Ascending aorta (tissue), 2 donors: Measurements from ENCODE around the gene HIVEP1. TPM values are rescaled to one million over a fixed set of nuclear protein-coding genes. Genes with fewer than 3 reads are reported as not detected.

ENCODE experiments used
- DNase-seq, 2 donors: peaks; one replicate each; pipeline ENCODE4 v3.0.0-alpha.2; 2019; ENCODE audit warnings: low spot score in 2 of 2
- H3K27ac ChIP-seq, 2 donors: fragments of 200-600 bp; sonication (generic); one replicate each; pipeline ENCODE4 v1.5.1; 2016 to 2017; ENCODE audit warnings: mild to moderate bottlenecking in 1 of 2
- H3K27me3 ChIP-seq: fragments of 200-600 bp; sonication (generic); one replicate; pipeline ENCODE4 v1.5.1; 2017
- H3K36me3 ChIP-seq, 2 donors: fragments of 200-600 bp; sonication (generic); one replicate each; pipeline ENCODE4 v1.5.1; 2016
- H3K4me1 ChIP-seq, 2 donors: fragments of 200-600 bp; sonication (generic); one replicate each; pipeline ENCODE4 v1.5.1; 2016 to 2017; ENCODE audit warnings: mild to moderate bottlenecking in 1 of 2
- H3K4me3 ChIP-seq, 2 donors: fragments of 200-600 bp; sonication (generic); one replicate each; pipeline ENCODE4 v1.5.1; 2016 to 2017; ENCODE audit warnings: mild to moderate bottlenecking in 1 of 2
- H3K9me3 ChIP-seq, 2 donors: fragments of 200-600 bp; sonication (generic); one replicate each; pipeline ENCODE4 v1.5.1; 2016
- intact Hi-C: fragments of 100-400 bp; cut with DNase I; formaldehyde crosslinking; loops from one replicate; pipeline ENCODE4 v1.15.1; 2023
- total RNA-seq: library from RNA; depleted of rRNA; stranded (reverse); fragments of >200 nt; gene quantifications from one replicate; pipeline ENCODE4 v1.1.0, GENCODE V29; 2016
- TF ChIP-seq, protein P1 (sequence below), 3 experiments: fragments of 200-600 bp in 2 of 3; fragments of 450-650 bp in 1 of 3; sonication (generic) in 2 of 3; IDR thresholded peaks; one replicate each; pipeline ENCODE4 v1.5.1; 2016 to 2019; ENCODE audit warnings: antibody characterized with exemption in 3 of 3, mild to moderate bottlenecking in 1 of 3, moderate library complexity in 1 of 3

Gene HIVEP1
- total RNA-seq, 1 donor from 2014 or later, result 31.7 TPM

DNA sequence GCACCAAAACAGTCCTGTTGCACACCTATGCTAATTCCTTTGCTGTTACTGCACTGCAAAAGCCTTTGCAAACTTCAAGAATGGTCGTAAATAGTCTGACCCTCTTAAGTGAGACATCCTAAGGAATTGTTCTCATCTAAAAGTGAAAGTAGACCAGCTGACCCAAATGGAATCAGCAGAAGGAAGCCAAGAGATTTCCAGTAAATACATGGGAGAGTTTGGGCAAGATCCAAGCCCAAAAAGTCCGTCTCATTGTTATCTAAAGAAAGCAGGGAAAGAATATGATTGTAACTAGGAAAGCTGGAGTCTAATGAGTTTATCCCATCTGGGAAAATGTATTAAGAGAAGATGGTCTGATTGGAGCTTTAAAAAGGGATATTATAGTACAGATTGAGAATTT lies 43.0 kb upstream of the HIVEP1 start:
- no peak for DNase-seq
- Histone ChIP-seq H3K27ac (peak overlapping the region; percentile 15 to 19), H3K4me1 (peaks cover 0 to 2% of the 10 kb centered on the region in 2 donors), H3K27me3 (no peaks in the 10 kb centered on the region), H3K36me3 (no peaks in the 10 kb centered on the region), H3K4me3 (peak overlapping the region in 1 of 2 donors; percentile 48), H3K9me3 (no peaks in the 10 kb centered on the region)
- TF ChIP-seq, protein P1, sequence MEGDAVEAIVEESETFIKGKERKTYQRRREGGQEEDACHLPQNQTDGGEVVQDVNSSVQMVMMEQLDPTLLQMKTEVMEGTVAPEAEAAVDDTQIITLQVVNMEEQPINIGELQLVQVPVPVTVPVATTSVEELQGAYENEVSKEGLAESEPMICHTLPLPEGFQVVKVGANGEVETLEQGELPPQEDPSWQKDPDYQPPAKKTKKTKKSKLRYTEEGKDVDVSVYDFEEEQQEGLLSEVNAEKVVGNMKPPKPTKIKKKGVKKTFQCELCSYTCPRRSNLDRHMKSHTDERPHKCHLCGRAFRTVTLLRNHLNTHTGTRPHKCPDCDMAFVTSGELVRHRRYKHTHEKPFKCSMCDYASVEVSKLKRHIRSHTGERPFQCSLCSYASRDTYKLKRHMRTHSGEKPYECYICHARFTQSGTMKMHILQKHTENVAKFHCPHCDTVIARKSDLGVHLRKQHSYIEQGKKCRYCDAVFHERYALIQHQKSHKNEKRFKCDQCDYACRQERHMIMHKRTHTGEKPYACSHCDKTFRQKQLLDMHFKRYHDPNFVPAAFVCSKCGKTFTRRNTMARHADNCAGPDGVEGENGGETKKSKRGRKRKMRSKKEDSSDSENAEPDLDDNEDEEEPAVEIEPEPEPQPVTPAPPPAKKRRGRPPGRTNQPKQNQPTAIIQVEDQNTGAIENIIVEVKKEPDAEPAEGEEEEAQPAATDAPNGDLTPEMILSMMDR (IDR thresholded peaks at IDR 0.05), result no peak
- intact Hi-C loops, result no loop called here

DNA sequence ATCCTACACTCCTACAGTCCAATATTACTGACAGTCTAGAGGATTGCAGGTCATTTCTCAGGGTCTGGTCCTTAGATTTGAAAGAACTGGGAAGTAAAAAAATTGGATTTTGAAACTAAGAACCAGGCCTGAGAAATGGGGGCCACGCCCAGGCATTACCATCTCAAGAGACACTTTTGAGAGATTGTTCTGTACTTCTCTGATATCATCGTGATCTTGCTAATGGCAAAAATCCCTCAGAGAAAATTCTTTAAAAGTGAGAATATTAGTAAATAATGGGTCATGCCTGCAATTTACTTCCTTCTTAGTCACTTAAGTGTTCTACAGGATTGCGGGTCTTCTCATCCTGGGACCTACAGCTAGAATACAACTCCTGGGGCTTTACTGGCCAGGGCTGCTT lies 42.0 kb upstream of the HIVEP1 start:
- intact Hi-C loops, result no loop called here

DNA sequence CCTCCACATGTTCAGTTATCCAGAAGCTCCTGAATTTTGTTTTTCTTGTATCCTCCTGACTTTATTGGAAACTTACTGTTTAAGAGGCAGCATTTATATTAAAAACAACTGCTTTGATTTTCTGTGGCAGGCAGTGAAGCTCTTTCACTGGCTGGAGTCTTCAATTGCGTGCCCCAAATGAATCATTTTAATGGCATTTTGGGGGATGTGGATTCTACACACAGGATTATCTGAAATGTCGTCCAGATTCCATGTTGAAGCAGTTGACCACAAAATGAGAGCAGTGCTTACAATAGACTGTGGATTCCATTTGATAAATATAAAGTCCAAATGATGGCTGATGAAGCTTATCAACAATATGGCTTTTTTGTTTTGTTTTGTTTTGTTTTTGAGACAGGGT lies 41.0 kb upstream of the HIVEP1 start:
- Histone ChIP-seq H3K27ac (no peak overlapping the region), H3K4me1 (peaks cover 0 to 5% of the 10 kb centered on the region in 2 donors), H3K36me3 (no peaks in the 10 kb centered on the region), H3K4me3 (no peak overlapping the region), H3K9me3 (no peaks in the 10 kb centered on the region), H3K27me3 (no peaks in the 10 kb centered on the region)
- intact Hi-C loops, result no loop called here
- no peak for DNase-seq
- TF ChIP-seq, protein P1 (IDR thresholded peaks at IDR 0.05), result no peak

More for the DNA sequence above, 42.0 kb upstream of the HIVEP1 start:
- no peak for DNase-seq
- peaks cover 0 to 2% of the 10 kb centered on the region in 2 donors for H3K4me1 ChIP-seq
- TF ChIP-seq, protein P1 (IDR thresholded peaks at IDR 0.05), result no peak
- no peak overlapping the region for H3K27ac ChIP-seq
- no peaks in the 10 kb centered on the region for H3K9me3 ChIP-seq
- no peaks in the 10 kb centered on the region for H3K36me3 ChIP-seq
- H3K4me3 ChIP-seq, result no peak overlapping the region
- no peaks in the 10 kb centered on the region for H3K27me3 ChIP-seq

DNA sequence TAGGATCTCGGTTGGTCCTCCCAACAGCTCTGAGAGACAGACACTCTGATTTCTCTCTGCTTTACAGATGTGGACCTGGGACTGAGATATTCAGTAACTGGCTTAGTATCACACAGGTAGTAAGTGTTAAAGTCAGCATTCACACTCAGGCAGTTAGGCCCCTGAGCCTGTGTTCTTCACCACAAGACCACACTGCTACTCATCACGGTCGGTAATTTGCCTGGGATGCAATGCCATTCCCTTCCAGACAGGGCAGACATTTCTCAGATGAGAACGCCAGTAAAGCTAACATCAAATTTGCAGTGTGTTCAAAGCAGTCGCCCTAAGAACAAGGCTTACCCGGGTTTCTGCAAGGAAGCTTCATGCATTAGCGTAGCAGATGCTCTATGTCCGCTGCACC lies 39.8 kb upstream of the HIVEP1 start:
- no peak overlapping the region for H3K4me3 ChIP-seq
- no peaks in the 10 kb centered on the region for H3K36me3 ChIP-seq
- H3K27me3 ChIP-seq, result no peaks in the 10 kb centered on the region
- TF ChIP-seq, protein P1 (IDR thresholded peaks at IDR 0.05), result no peak
- H3K27ac ChIP-seq, result no peak overlapping the region
- intact Hi-C loops, result no loop called here
- H3K9me3 ChIP-seq, result no peaks in the 10 kb centered on the region
- H3K4me1 ChIP-seq, result peaks cover 0 to 5% of the 10 kb centered on the region in 2 donors
- DNase-seq, result no peak

DNA sequence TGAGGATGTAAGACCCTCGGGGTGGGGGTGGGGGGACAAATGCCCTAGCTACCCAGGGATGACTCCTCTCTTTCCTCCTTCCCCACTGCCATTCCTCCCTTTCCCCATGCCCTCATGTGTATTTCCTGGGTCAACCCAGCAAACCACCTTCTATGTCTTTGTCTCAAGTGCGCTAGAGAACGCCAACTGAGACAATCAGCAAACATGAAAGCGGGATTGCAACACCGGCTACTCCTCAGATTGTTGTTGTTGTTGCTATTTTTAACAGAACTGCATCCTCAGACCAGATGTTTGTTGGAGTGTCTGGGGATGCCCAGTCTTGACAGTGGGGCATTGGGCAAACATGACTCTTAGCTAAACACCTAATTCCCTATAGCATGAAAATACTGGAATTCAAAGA lies 39.3 kb upstream of the HIVEP1 start:
- TF ChIP-seq, protein P1 (IDR thresholded peaks at IDR 0.05), result no peak
- Histone ChIP-seq H3K4me3 (no peak overlapping the region), H3K27ac (no peak overlapping the region), H3K9me3 (no peaks in the 10 kb centered on the region), H3K4me1 (peaks cover 0 to 5% of the 10 kb centered on the region in 2 donors), H3K27me3 (no peaks in the 10 kb centered on the region), H3K36me3 (no peaks in the 10 kb centered on the region)
- intact Hi-C loops, result no loop called here
- no peak for DNase-seq

DNA sequence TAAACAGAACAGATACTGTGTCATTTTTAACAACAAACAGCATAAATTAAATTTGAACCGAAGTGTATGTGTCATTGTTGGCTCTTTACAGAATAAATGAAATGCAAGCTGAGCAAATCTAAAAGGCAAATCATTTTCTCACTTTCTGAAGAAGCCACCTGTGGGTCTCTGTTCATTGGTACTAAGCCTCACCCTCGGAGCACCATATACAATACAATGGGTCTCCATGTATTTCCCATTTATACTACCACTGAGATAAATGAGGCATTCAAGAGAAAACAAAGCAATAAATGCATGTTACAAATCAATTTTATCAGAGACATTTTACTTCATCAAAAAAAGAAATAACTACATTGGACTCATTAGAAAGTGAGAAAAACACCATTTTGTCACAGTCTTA lies 38.9 kb upstream of the HIVEP1 start:
- H3K27me3 ChIP-seq, result no peaks in the 10 kb centered on the region
- no peak overlapping the region for H3K4me3 ChIP-seq
- H3K27ac ChIP-seq, result no peak overlapping the region
- no peaks in the 10 kb centered on the region for H3K9me3 ChIP-seq
- H3K36me3 ChIP-seq, result no peaks in the 10 kb centered on the region
- TF ChIP-seq, protein P1 (IDR thresholded peaks at IDR 0.05), result no peak
- intact Hi-C loops, result no loop called here
- DNase-seq, result no peak
- peaks cover 0 to 5% of the 10 kb centered on the region in 2 donors for H3K4me1 ChIP-seq
